GM19468 (cell line): ENCODE results near the gene CDC45.

Experiments
- ATAC-seq: cut with Tn5 transposase; IDR thresholded peaks from one replicate; pipeline ENCODE4 v1.9.1; 2021; ENCODE audit warnings: mild to moderate bottlenecking, moderate library complexity, moderate number of reproducible peaks; ENCODE audit not compliant: unreplicated experiment; ENCODE audit errors: extremely low read depth

Gene CDC45

GRCh38 chr22:19466126-19466716, 13.5 kb upstream of the CDC45 start:
- ATAC-seq = no peak

DNA sequence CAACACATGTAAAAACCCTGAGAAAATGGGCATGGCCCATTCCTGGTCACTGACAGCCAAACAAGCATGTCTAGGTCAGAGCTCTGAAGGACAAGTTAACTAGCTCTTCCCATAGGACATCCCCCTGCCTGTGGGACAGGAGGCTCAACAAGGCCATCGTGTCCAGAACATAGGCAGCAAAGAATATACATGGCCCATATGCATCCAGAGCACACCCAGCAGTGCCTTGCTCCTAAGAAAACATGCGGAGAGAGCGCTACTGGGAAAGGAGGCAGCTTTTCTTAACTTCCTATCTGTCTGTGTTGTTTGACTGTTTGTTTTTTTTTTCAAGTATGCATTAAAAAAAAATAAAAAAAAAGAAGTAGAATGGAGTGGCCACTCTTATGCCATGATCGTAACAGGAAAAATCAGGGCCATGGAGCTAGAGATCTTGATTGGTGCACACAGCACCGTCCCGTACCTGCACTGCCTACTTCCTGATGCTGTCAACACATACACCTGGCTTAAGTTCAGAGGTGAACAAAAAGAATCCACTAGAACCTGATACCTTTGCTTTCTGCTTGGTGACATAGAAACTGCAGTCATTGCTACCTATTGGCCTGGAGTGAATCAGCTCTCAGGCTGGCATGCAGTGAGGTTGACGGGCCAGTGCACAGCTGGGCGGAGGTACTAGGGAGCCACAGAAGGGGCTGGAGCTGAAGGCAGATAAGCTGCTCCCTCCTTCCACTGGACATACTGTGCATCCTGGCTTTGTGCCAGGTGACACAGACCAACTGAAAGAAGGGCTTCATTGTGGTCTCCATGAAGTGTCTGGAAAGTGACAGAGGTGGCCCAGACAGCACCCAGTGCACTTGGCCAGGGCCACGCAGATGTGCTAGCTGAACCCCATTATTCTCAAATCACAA, 12.6 kb upstream of the CDC45 start:
- ATAC-seq = no peak

DNA sequence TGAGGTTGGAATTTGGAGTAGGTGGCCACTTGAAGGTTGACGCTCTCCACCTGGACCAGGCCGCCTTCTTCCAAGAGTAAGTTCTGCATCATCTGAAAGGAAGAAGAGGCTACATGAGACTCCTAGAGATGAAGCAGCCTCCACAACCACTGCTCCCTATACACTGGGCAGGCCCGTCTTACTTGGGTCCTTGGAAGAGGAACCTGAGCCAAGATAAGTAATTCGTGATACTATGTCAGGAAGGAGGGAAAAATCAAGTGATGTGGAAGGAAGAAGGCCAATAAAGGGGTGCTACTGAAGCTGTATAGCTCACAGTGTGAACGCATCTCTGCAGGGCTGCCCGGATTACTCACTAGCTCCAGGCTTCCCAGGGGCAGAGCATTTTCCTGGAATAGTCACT, 11.8 kb upstream of the CDC45 start:
- ATAC-seq = no peak

DNA sequence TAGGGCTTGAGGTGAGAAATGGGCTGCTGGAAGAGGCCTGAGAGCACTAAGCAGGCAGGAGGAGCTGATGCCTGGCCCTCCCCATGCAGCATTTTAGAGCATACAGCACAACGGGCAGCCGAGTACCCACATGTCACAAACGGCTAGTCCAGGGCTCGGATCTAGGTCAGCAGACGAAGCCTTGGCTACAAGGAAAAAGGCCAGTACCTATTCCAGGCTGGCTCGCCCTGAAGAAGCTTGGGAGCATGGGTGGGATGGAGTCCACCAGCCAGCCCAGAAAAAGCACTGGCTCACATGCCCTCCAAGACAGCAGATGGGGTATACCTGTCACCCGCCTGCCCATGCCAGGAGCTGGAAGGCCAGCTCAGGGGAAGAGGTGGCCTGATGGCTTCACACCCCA, 10.3 kb upstream of the CDC45 start:
- no peak for ATAC-seq

- no peak for ATAC-seq
Measured at GRCh38 chr22:19470010-19470409, 9.7 kb upstream of the CDC45 start.

DNA sequence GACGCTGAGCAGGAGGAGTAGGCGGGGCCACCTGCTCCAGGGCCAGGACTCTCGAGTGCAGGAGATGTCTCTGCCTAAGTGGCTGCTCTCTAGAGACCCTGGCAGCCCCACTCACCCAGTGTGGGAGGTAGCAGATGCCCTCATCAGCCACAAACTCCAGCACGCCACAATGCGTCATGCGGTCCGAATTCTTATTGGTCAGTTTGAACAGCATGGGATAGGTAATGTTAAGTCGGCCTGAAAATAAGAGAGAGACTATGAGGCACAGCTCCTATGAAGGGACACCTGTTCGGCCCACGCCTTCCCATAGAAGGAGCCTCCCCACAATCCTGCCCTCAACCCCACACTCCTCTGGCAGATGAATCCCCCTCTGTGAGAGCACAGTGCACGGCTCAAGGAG, 8.1 kb upstream of the CDC45 start:
- ATAC-seq = no peak

GRCh38 chr22:19472233-19472632, 7.5 kb upstream of the CDC45 start:
- no peak for ATAC-seq

- ATAC-seq = no peak
Measured at GRCh38 chr22:19473578-19473977, 6.1 kb upstream of the CDC45 start.

GRCh38 chr22:19476023-19476422, 3.7 kb upstream of the CDC45 start:
- no peak for ATAC-seq

- ATAC-seq = no peak
Measured at GRCh38 chr22:19477321-19478044, 2.2 kb upstream of the CDC45 start.

DNA sequence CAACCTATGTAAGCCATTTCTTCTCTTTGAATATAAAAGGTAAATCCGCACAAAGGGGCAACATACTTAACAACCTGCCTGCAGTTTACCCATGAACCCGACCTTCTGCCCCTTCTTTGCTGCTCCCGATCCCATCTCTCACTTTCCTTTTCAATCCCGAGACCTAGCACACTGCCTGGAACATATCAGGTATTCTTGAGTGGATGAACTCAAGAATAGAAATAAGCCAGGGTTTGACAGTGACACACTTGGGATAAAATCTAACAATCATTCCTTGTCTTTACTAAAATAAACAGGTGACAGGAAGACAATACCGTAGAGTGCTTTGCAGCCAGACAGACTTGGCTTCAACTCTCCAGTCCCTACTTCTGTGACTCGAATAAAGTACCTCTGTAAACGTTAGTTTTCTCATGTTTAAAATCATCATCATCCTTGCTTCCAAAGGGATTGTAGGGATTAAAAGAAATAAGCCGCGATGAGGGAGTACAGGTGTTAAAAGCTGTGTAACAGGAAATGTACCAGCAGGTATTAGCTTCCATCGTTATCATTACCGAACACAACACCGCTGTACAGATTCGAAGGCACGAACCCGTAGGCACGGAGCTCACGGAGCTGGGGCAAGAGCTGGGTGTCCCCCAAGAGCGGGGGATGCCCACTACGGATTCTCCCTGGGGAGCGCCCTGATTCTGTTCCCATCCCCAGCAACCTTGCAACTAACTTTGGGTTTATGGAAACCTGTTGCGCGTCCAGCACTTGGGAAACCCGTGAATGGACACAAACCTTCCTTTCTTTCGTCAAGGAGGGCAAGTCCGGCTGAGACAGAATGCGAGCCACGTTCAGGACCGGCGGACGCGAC, 1.4 kb upstream of the CDC45 start:
- no peak for ATAC-seq

DNA sequence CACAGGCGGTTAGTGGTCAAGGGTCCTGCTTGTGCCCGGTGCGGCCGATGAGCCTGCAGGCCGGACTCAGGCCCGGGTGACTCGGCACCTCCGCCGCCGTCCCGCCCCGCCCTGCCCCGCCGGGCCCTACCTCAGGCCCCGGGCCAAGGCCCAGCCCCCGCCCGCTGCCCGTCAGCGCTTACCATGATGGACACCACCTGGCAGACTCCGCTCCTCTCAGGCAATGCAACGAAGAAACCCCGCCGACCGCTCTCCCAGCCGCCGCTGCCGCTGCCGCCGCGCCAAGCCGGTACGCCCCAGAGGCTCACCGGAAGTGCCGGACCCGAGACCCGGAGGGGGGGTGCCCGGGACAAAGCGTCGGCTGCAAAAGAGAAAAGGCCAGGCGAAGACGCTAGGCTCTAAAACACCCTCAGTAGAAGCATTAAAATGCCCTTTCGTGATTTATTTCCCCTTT, 792 bp upstream of the CDC45 start, which contains the start of gene UFD1:
TSS of gene UFD1 (minus strand) at position 293 of the 454 bp plus-strand sequence. CDS start at position 185, 108 bp downstream.
- no peak for ATAC-seq

DNA sequence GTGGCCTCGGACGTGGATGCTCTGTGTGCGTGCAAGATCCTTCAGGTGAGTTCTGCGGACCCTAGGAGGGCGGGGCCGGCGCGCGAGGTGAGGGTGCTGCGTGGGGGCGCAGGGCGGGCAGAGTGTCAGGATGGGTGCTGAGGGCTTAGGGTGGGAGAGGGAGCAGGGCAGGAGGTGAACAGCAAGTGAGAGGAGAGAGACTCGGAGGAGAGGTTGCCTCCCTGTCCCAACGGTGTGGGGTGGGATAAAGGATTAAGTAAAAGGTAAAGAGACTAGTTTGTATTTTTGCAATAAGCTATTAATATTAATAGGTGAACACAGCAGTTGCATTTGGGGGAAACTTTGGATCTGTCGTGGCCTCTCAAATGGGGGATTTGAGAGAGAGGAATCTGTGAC, 451 bp downstream of the CDC45 start:
- no peak for ATAC-seq

GRCh38 chr22:19480789-19481188, 1.1 kb downstream of the CDC45 start:
- no peak for ATAC-seq

DNA sequence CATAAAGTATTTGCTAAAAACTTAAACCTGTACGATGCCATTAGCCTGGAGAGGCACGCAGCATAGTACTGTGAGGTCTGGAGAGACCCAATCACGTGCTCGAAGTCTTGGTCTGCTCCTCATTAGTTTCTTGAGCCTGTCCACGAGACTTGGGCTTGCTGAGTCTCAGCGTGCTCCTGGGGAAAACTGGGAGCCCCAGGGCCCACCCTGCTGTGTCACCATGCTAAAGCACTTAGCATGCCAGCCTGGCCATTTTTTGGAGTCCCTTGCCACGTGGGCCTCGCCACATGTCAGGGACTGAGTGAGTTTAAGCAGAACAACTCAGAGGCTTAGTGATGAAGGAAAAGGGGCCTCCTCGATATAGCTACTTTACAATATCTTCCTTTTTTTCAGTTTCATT, 2.6 kb downstream of the CDC45 start:
- no peak for ATAC-seq

- no peak for ATAC-seq
Measured at GRCh38 chr22:19483481-19484244, 3.9 kb downstream of the CDC45 start.

DNA sequence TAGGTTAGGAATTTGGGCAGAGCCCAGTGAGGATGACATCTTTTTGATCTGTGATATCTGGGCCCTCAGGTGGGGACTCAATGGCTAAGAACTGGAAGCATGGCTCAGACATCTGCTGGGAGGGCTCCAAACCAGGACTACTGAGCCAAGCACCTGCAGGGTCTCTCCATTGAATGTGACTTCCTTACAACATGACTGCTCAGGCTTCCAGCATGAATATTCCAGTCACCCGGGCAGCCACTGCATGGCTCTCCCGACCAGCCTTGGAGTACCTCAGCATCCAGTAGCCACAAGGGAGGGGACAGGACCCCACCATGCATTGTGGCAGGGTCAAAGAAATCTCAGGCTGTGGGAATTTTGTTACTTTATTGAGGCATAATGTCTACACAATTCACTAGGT, 8.6 kb downstream of the CDC45 start:
- no peak for ATAC-seq

GRCh38 chr22:19488884-19489843, 9.4 kb downstream of the CDC45 start:
- ATAC-seq = no peak
